ENCODE measurements around the gene MBD3L5.

DNA sequence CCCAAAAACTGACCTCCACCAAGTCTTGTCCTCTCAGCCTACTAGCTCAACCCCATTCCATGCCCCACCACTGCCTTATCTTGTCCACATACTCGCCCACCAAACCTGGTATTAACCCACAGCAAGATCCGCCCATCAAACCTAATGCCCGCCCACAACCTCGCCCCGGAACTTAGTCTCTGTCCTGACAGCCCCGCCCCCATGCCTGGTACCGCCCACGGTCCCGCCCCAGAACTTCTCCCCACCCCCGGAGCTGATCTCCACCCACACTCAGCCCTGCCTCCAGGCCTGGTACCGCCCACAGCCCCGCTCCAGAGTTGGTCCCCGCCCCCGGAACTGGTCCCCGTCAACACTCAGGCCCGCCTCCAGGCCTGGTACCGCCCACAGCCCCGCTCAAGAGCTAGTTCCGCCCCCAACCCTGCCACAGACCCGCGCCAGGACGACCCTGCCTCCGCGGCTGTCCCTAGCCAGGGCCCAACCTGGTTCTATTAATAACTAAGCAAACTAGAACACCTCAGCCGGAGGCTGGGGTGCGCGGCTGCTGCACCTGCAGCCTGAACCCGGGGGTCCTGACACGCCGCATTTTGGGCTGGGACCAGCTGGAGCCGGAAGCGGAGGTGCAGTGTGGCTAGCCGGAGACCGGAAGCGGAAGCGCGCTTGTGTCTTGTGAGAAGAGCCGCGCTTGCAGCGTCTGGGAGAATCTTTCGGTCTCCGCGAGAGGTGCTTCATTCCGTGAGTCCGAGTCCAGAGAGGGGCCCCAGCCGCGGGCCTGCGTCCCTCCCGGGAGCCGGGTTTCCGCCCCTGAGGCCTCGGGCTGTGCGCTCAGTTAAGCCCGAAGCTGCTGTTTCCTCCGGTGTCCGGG lies 38.9 kb downstream of the MBD3L5 start, which contains the start of gene ZNF557:
- TF ChIP-seq, protein P1, sequence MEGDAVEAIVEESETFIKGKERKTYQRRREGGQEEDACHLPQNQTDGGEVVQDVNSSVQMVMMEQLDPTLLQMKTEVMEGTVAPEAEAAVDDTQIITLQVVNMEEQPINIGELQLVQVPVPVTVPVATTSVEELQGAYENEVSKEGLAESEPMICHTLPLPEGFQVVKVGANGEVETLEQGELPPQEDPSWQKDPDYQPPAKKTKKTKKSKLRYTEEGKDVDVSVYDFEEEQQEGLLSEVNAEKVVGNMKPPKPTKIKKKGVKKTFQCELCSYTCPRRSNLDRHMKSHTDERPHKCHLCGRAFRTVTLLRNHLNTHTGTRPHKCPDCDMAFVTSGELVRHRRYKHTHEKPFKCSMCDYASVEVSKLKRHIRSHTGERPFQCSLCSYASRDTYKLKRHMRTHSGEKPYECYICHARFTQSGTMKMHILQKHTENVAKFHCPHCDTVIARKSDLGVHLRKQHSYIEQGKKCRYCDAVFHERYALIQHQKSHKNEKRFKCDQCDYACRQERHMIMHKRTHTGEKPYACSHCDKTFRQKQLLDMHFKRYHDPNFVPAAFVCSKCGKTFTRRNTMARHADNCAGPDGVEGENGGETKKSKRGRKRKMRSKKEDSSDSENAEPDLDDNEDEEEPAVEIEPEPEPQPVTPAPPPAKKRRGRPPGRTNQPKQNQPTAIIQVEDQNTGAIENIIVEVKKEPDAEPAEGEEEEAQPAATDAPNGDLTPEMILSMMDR (conservative IDR thresholded peaks at IDR 0.05): no peak
- no peak; the same call in 1 of the 2 replicates for TF ChIP-seq ZFX (IDR thresholded peaks at IDR 0.05)

All from C4-2B (cell line).